ENCODE measurements around the gene EHBP1.
A peak's percentile ranks its signal among the peaks of the same experiment; 100 is the strongest.

The EHBP1 gene

DNA sequence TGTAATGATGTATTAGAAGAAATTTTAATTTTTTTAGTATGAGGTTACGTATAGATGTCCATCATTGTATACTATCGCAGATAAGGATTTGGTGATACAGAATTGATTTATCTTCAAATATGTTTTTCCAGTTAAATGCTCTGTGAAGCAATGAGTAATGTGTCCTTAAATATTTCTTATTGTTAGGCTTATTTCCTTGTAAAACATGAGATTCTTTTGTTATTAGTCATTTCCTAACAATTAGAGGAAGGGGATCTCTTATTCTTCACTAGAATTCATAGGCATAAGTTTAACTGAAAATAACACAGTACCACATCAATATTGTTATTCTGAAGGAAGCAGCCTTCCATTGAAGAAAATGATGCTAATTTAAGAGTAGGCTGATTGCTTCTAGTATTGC lies 329.7 kb downstream of the EHBP1 start:
- no peak for DNase-seq

DNA sequence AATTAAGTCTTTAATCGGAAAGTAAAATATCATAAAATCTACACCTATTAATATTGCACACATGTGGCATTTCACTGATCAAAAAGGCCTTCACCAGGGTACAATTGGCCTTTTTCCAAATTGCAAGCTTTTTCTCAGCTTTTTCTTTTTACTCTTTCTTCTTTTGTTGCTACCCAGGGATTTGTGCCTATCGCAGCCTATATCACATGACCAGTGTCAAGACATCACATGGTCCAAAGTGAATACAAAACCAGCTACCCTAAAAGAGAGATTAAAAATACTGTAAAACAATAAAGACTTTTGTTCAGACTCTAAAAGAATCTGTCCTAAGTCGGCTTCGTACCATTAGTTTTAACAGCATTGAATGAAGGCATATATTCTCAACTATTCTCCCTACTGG lies 330.1 kb downstream of the EHBP1 start:
- no peak for DNase-seq

DNA sequence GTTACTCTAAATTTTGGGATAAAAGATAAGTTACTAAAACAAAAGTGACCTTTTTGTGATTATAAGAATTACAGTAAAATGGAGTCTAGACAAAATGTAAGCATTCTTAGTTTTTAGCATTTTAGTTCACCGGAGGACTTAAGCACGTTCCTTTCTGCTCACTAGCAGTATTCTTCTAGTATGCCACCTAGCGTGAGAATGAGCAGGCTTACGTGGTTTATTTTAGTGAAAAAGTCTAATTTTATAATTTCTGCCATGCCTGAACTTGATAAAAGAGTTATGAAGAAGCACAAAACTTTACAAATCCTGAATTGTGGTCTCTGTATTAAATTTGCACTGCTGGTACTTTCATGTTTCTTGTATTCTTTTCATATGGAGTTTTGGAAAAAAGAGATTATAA lies 332.5 kb downstream of the EHBP1 start:
- no peak for DNase-seq

DNA sequence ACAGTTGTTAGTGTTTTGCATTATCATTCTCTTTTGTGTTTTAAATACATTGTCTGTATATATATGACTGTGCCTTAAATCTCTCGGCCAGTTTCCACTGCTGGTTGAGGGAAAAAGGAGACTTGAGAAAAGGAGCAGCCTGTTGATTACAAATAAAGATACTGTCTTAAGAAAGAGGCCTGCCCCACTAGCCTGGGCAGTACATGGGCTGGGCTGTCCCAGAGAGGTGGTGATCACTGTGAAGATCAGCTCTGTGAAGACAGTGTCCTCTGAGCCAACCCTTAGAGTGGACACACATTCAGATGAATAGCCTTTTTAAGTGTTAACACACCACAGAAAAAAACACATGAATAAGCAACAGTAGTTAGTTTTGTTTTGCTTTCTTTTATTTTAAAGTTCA lies 335.1 kb downstream of the EHBP1 start:
- DNase-seq: no peak

DNA sequence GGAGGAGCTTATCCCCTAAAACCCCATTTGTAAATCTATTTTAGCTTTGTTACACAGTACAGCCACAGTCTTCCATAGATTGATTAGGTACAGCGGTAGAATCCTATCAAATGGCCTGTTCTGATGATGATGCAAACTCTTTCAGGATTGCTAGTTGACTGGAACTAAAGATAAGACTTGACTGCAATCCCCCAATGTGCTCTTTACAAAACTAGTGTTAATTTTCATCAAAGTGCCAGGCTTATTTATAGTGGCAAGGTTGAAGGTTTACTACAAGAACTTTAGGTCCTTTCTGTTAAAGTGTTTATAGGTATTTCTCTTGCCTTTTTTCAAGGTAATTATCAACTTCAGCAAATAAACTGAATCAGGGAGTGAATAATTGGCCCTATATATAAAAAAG lies 336.1 kb downstream of the EHBP1 start:
- DNase-seq: no peak

DNA sequence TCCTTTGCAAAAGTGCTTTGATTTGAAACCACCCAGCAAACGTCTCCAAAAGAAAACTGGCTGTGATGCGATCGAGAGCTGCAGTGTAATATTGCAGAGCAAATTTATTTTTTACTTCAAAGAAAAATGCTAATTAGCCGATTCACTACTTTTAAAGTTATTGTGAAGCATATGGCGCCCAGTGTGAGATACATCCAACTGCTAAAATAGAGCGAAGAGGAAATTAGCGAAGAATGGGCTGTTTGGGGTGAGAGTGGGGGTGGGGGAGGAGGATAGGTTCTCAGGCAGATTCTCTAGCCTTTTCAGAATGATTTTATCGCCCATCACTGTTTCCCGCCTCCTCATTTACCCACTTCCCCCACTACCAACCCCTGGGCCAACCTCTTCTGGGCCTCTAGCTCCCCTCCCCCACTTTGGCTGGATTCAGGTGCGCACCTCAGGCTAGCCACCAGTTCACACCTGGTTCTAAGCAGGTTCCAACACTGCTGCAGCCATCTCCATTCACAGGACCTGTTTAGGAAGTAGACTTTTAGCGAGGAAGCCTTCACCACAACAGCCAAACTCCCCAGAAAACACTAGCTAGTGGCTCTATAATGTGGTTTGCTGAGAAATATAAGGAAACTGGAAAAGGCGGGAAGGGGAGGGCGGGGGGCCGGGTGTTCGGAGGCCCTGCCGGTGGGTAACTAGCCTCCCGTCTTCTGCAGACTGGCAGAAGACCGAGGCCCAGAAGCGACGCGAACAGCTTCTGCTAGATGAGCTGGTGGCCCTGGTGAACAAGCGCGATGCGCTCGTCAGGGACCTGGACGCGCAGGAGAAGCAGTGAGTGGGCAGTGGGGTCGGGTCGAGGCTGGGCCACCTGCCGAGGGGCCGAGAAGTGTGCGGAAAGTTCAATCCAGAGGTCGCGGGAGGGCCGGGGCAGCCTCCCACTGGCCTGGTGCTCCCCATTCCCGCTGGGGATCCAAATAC lies 339.1 kb downstream of the EHBP1 start:
- no peak for DNase-seq

DNA sequence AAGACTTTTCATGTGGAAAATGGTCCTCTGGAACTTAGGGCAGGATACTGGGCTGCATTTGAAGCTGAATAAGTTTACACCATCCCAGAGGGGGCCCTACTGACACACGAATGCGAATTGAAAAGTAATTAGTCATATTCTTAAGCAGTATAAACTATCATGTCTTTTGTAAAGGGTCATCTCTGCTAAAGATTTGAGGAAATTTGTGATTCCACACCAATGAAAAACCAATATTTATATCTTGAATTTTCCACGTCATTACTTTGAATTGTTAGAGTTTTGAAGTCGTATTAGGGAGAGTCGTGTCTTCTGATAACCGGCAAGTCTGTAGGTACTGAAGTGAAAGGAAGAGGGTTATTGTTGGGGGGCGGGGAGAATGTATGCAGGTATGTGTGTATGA lies 341.0 kb downstream of the EHBP1 start:
- no peak for DNase-seq

DNA sequence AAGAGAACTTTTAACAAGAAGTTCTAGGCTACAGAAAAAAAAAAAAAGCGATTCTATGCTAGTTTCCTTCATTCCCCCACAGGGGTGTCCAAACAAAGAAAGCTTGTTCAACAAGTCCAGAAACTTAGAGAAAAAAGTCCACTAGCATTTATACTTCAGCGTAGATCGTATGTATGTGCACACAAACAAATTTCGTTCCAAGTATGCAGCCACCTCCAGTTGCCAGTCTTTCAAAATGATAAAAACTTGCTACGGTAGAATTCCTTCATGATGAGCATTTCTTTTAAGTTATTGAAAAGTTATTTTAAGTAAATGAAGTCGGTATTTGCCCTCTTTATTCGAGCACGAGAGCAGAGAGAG lies 341.4 kb downstream of the EHBP1 start:
- DNase-seq: no peak

DNA sequence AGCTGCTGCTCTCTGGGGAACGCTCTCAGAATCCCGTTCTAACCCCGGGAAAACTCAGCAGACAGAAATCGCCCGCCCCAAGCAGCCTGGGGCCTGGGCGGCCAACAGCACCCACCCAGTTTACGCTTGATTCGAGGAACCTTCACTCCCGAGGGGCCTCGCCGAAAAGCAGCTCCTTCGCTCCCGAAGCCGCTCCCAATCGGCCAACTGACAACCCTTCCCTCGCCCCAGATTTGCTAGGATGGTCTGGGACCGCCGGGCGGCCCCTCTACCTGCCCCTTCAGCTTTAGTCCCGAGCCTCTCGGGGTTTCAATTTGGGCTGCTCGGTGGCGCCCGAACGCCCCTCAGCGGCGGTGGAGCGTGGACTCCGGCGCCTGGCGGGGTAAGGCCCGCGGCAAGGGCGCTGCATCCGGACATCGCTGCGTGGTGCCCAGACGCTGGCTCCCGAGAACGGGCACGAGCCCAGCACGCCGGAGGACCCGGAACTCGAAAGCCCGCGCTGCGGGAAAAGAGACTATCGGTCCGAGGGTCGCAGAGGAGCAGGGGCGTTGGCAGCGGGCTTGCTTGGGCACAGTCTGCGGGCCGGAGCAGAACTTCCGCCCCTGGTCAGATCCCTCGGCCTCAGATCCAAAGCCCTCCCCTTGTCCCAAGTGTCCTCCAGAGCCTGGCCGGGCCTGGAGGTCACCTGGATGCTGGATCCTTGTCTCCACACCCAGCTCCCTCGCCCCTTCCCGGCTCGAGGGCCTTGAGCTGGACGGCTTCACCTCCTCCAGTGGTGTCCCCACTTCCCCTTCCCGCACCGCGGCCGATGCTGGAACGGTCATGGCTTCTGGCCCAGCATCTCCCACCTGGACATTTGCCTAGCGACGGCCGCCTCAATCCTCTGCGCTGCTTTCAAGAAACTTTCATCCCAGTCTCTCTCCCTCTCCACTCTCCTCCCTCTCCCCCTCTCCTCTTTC lies 342.1 kb downstream of the EHBP1 start:
- DNase-seq: peak; percentile 62

DNA sequence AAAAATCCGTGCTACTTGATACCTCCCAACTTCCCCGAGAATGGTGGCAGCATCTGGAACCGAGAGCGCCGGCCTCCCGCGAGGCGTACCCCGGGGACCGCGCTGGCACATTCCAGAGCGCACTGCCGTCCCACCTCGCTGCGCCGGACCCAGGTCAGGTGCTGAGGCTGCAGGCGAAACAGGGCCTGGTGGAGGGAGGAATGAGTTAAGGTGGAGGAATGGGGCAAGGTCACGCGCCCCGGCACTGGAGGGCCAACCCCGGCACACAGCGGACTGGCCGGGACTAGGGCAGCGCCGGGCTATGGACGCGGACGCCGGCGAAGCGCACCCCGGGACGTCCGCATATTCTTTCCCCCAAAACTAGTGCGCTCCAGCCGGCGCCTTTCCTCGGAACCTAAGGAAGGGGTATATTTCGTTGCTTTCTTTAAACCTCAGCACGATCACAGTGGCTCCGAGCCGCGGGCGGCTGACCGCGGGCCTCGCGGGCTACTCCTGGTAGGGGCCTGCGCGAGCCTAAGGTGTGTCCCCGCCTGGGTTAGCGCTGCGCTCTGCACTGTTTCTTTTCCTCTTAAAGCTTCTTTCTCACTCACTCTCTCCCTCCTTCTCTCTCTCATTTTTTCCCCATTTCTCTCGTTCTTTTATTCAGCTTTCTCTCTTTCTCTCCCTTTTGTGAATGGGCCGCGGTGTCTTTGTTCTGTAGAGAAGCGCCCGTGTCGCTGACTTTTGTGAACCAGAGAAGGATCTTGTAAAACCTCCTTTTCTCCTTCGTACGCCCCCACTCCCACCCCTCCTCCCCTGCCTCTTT lies 343.1 kb downstream of the EHBP1 start:
- peak; percentile 60 for DNase-seq

DNA sequence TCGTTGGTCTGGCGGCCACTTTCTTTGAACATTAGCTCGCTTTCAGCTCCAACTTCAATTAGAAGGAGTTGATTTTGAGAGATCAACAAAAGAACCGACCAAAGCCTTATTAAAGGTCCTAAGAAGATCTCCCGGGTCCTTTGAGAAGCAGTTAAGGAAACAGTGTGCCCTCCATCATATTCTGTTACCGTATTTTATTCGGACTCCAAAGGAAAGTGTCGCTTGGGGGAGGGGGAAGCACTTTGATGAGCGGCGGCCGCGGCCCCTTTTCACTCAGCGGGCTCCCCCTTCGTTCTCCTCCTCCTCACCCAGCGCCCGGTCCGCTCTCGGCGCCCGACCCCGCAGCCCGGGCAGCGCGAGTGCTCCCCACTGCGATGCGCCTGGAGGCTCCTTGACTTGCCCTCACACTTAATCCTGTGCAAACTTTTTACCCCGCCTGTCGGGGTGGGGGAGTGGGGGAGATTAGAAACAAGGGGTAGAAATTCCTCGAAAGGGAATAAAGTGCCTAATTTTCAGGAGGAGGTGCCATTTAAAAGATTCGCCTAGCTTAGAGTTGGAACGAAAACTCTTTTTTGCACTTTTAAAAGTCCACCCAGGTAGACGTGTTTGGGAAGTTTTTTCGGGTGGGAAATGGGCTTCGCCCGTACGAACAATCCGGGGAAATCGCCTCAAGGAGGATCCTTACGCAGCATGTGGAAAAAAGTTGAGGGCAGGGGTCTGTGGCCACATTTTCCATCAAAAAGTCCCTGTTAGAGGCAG lies 343.9 kb downstream of the EHBP1 start:
- peak; percentile 63 for DNase-seq

DNA sequence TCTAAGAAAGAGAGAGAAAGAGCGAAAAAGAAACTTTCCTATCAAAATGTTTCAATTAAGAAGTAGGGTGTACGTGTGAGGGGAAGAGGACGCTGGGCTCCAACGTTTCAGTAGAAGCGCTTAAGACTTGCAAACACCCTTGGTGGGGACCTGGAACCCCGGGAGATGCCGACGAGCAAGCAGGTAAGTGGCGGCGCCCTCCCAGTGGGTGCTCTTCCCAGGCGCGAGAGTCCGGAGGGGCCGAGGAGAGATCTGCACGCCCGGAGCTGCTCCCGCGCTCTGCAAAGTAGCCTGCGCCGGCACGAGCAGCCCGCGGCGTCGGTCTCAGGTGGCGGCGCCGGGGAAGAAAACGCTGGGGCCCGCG lies 344.4 kb downstream of the EHBP1 start:
- DNase-seq: peak; percentile 74

DNA sequence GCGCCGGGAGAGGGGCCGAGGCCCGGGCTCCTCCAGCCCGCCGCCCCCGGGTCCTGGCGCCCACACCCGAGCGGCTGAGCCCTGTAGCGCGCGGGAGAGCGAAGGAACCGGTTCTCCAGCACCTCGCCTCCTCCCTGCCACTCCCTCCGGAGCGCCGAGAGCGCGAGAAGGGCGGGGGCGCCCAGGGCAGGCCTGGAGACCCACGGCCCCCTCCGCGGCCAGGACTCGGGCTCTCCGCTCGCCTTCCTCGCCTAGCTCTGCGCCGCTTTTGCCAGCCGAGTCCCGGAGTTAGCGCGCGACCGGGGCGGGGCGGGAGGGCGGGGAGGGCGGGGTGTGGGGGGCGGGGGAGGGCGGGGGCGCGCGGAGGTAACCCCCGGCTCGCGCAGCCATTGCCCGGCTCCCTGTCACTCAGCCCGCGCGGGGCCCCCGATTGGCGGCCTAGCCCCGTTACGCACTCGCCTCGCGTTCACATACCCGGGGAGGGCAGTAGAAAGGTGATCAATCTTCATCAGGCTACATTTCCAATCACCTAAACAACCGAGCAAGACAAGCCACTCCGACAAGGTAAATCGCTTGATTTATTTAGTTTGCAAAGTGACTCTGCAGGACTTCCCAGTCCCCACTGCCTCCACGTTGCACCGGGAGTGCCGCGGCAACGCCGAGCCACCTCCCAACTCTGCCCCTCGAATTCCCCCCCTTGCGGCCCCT lies 345.0 kb downstream of the EHBP1 start, which contains the start of gene OTX1:
OTX1 (plus strand) TSS at position 497 of the 708 bp plus-strand sequence. CDS start 2,161 bp downstream, outside the sequence.
- DNase-seq: peak; percentile 83

DNA sequence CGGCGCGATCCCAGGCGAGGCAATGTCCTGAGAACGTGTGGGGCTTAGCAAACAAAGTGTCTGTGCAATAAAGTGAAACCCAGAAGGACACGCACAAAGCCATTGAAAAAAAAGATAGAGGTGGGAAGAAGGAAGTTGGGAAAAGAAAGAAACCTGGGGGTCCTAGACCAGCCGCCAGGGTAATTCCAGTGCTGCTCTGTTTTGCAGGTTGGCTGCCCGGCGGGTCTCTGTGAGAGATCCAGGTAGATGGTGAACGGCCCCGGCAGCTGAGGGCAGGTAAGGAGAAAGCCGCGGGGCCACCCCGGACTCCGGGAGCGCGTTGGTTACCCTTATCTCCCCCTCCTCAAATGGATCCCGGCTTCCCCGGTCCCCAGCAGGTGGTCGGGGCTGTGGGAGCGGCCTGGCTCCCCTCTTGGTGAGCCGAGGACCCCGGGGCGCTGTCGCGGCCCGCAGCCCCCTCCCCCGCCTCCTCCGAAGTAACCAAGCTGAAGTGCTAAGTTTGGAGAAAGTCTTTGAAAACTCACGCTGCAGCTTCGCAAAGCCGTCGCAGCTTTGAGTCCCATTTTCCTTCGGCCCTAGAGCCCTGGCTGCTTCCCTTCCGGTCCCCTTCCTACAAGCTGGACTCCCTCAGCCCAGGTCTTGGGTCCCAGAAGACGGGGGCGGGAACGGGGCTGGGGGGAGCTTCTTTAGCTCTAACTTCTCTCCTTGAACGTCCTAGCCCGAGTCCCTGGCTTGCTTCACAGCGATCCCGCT lies 345.7 kb downstream of the EHBP1 start:
- DNase-seq: peak; percentile 68

DNA sequence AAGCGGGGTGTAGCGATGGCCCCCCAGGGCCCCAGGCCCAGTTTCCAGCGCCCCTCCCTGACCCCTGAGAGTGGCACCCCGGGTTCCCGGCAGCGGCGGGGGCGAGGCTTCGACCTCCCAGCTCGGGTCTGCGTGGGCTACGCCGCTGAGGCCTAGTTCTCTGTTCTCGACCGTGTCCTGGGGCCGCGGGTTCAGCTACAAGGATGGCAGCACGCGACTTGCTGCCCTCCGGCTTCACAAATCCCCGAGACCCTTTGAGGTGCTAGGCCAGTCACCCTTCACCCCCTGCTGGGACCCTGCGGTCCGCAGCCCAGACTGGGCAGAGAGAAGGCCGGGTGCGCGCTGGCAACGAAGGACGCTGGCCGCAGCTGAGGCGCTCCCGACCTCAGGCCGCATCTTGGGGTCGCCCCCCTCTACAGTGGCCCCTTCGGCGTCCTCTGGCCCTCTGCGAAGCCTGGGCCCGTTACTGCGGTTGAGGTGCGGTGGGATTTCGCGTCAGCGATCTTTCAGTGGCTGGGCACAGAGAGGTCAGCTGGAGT lies 346.4 kb downstream of the EHBP1 start:
- peak; percentile 58 for DNase-seq

DNA sequence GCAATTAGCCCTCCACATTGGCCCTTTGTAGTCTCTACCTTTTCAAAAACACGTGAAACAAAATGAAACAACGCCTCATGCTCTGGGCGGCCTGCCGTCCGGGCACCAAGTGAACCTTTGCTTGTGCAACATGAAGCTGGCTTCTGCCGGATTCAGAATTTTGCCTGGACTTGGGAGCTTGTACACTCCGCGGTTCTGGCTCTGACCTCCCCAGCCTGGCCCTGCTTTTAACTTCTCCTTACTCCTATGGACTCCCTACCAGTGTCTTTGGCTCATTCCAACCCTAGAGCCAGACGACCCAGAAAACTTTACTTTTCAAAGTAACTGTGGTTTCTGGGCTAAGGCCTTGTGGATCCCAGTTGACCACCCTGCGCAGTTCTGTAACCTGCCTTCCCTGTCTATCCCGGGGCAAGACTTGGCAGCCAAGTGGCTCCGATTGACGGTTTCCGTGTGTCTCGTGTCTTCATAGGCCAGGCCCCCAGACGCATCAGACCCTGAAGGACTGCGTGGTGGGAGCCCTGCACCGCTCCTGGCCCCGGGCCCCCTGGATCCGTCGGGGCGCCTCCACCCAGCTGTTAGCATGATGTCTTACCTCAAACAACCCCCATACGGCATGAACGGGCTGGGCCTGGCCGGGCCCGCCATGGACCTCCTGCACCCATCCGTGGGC lies 347.0 kb downstream of the EHBP1 start:
- peak; percentile 58 for DNase-seq

DNA sequence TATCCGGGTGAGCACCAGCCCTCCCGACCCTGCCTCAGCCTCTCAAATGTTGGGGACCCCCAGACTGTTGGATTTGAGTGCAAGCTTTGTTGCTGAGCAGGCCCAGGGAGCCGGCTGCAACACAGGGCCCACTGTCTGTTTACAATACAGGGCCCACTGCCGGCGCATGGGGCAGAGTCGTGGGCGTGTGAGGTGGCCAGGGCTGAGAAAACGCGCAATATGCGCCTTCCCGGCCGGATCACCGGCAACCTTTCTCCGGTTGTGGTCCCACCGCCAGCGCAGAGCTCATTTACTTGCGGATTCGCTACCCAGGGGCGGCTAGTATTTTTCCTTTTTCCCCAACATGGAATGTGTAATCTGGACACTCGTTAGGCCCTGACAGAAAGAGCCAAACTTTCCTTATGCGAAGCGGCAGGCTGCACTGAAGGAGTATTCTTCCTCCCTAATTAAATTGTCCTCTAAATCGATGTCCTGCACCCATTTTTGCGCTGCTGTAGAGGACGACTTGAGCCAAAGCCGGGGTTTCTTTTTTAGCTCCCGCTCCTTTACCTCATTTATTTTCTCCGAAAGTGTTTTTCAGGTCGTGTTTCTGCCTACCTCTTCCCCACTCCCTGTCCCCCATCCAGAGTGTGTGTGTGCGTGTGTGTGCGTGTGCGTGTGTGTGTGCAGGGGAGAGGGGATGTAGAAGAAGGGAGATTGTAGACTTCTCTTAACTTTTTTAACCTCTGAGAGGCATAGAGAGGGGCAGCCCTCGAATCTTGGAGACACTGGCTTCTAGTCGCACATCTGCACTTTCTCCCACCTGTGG lies 347.8 kb downstream of the EHBP1 start:
- DNase-seq: peak; percentile 58

DNA sequence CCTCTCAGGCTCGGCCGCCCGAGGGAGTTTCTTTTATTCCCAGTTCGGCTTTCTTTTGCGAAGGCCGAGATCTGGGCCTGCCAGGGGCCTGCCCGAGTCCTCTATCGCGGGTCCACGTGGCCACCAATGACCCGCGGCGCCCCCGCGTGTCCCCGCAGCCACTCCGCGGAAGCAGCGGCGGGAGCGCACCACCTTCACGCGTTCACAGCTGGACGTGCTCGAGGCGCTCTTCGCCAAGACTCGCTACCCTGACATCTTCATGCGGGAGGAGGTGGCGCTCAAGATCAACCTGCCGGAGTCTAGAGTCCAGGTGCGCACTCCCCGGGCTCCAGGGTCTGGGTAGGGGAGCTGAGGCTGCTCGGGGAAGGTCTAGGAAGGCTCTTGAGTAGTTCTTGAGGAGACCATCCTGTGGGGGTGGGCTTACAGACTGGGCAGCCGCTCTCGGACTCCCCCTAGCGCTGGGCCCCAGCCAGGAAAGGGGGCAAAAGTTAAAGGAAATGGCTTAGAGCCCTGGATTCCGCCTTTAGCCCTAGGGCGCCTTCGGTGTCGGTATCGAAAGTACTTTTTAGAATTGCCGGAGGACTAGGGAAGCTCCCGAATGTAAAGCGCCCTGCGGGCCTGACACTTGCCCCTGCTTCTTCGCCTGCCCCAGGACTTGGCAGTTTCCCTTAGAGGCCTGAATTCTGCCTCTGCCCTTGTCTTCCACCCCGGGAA lies 348.5 kb downstream of the EHBP1 start:
- DNase-seq: peak; percentile 70
